C4-2B (cell line): ENCODE measurements around the gene AKAP8L.

ENCODE experiments used
- CTCF ChIP-seq: fragments of 450-650 bp; conservative IDR thresholded peaks from 2 replicates; pipeline ENCODE4 v1.5.1; 2017; ENCODE audit warnings: mild to moderate bottlenecking
- ZFX ChIP-seq: fragments of 450-650 bp; IDR thresholded peaks from 2 replicates; pipeline ENCODE4 v1.6.1; 2017

DNA sequence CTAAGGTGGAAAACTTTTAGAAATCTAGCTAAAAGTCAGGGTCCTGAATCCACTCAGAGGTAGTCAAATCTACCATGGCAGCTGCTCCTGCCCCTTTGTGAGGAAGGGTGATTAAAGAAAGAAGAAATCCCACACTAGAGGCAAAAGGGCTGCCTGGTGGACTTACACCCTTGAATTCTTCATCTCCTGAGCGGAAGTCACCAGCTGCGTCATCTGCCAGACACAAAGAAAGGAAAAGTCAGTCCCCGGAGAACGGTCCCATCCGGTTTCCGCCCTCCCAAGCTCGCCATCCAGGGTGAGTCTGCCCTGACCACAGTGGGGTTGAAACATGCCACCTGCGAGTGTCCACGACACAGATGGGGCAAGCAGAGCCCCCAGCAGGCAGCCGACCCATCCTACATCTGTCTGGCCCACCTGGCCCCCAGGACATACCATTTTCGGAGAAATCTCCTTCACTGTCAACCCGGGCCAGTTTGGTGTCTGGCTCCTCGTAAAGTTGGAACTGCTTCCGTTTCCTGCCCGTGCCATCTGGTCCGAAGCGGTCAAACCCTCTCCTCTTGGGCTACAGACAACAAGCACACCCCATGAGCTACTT is 46.9 kb downstream of the AKAP8L start:
- TF ChIP-seq CTCF (no peak), ZFX (no peak)
